Body of pancreas (tissue), 4 donors: ENCODE data around the gene NCOA1. TPM values are rescaled to one million over a fixed set of nuclear protein-coding genes. Genes with fewer than 3 reads are reported as not detected.

Experiments
- ATAC-seq: fragments of 150-250 bp; one replicate; pipeline ENCODE4 v1.9.1; 2016
- DNase-seq, 4 donors: peaks; one replicate each; pipeline ENCODE4 v3.0.0-alpha.2; 2019
- H3K27ac ChIP-seq, 4 donors: fragments of 200-600 bp; sonication (generic); 1 replicate in 3 of 4; 2 replicates in 1 of 4; pipeline versions ENCODE4 v1.5.1 to v1.6.1; 2016 to 2019; ENCODE audit warnings: mild to moderate bottlenecking in 1 of 4, mixed read lengths in 1 of 4, moderate library complexity in 1 of 4
- H3K27me3 ChIP-seq, 2 donors: fragments of 200-600 bp; sonication (generic); one replicate each; pipeline ENCODE4 v1.6.0; 2016; ENCODE audit warnings: mild to moderate bottlenecking in 1 of 2
- H3K36me3 ChIP-seq, 2 donors: fragments of 200-600 bp; sonication (generic); replicated peaks in 1 of 2; 2 replicates each; pipeline ENCODE4 v1.5.1; 2016; ENCODE audit warnings: low read depth in 2 of 2; ENCODE audit not compliant: insufficient read depth in 1 of 2
- H3K4me1 ChIP-seq: fragments of 200-600 bp; sonication (generic); one replicate; pipeline ENCODE4 v1.6.0; 2016
- H3K4me3 ChIP-seq, 2 donors: fragments of 200-600 bp; sonication (generic); 1 replicate in 1 of 2; 2 replicates in 1 of 2; pipeline ENCODE4 v1.5.1; 2016 to 2019
- H3K9me3 ChIP-seq, 3 donors: fragments of 200-600 bp; sonication (generic); 1 replicate in 2 of 3; 2 replicates in 1 of 3; pipeline ENCODE4 v1.5.1; 2016
- POLR2A ChIP-seq, 3 donors: fragments of 450-650 bp; IDR thresholded peaks; one replicate each; pipeline ENCODE4 v1.6.1; 2016; ENCODE audit warnings: antibody characterized with exemption in 3 of 3, mild to moderate bottlenecking in 2 of 3
- WGBS, 2 donors: methylation state at CpG; one replicate each; pipeline ENCODE4 v1.1.5; 2017; 5-methylcytosine and 5-hydroxymethylcytosine counted together
- intact Hi-C: fragments of 100-400 bp; cut with DNase I; formaldehyde crosslinking; loops from one replicate; pipeline ENCODE4 v1.15.1; 2023
- total RNA-seq, 2 donors: library from RNA; depleted of rRNA; stranded (reverse); fragments of >200 nt; gene quantifications; one replicate each; pipeline ENCODE4 v1.1.0, GENCODE V29; 2016
- TF ChIP-seq, protein P1 (sequence below), 7 experiments: fragments of 450-650 bp in 4 of 7; fragments of 200-600 bp in 3 of 7; sonication (generic) in 3 of 7; IDR thresholded peaks; one replicate each; pipeline ENCODE4 v1.5.1; 2016 to 2019; ENCODE audit warnings: antibody characterized with exemption in 7 of 7

The NCOA1 gene
- total RNA-seq, 2 donors from 2014 or later, result 22.1 to 38.7 TPM

GRCh38 chr2:24739354-24740025 lies 248.4 kb downstream of the NCOA1 start:
- TF ChIP-seq, protein P1, sequence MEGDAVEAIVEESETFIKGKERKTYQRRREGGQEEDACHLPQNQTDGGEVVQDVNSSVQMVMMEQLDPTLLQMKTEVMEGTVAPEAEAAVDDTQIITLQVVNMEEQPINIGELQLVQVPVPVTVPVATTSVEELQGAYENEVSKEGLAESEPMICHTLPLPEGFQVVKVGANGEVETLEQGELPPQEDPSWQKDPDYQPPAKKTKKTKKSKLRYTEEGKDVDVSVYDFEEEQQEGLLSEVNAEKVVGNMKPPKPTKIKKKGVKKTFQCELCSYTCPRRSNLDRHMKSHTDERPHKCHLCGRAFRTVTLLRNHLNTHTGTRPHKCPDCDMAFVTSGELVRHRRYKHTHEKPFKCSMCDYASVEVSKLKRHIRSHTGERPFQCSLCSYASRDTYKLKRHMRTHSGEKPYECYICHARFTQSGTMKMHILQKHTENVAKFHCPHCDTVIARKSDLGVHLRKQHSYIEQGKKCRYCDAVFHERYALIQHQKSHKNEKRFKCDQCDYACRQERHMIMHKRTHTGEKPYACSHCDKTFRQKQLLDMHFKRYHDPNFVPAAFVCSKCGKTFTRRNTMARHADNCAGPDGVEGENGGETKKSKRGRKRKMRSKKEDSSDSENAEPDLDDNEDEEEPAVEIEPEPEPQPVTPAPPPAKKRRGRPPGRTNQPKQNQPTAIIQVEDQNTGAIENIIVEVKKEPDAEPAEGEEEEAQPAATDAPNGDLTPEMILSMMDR (IDR thresholded peaks at IDR 0.05), result no peak
- no peak for TF ChIP-seq POLR2A (IDR thresholded peaks at IDR 0.05)
- Histone ChIP-seq H3K27ac (no peak overlapping the region), H3K4me3 (no peak overlapping the region), H3K27me3 (no peaks in the 10 kb centered on the region), H3K36me3 (peaks cover 0 to 2% of the 10 kb centered on the region in 2 donors), H3K9me3 (no peaks in the 10 kb centered on the region), H3K4me1 (no peaks in the 10 kb centered on the region)
- intact Hi-C loops, result no loop called here
- no peak for ATAC-seq
- 86 to 91% methylated on average over 7 of the region's 7 CpGs for WGBS, 2 donors
- no peak for DNase-seq

DNA sequence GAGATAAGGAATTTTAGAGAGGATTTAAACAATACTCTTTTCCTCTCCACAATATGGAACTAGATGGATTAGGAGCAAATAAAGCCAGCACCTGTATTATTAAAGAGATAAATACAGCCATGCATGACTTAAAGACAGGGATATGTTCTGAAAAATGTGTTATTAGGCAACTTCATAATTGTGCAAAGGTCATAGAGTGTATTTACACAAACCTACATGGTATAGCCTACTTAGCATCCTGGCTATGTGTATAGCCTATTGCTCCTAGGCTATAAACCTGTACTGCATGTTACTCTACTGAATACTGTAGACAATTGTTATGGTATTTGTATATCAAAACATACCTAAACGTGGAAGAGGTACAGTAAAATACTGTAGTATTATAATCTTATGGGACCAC lies 249.1 kb downstream of the NCOA1 start:
- no peaks in the 10 kb centered on the region for H3K27me3 ChIP-seq

GRCh38 chr2:24742730-24743129 lies 251.7 kb downstream of the NCOA1 start:
- intact Hi-C loops, result no loop called here
- peaks cover 0 to 2% of the 10 kb centered on the region in 2 donors for H3K36me3 ChIP-seq
- no peak for ATAC-seq
- H3K9me3 ChIP-seq, result no peaks in the 10 kb centered on the region
- DNase-seq, result no peak
- H3K4me1 ChIP-seq, result no peaks in the 10 kb centered on the region
- H3K4me3 ChIP-seq, result no peak overlapping the region
- WGBS, 2 donors, result 87 to 93% methylated on average over 1 of the region's 1 CpG
- H3K27me3 ChIP-seq, result no peaks in the 10 kb centered on the region
- no peak overlapping the region for H3K27ac ChIP-seq
- TF ChIP-seq POLR2A (IDR thresholded peaks at IDR 0.05), result no peak
- TF ChIP-seq, protein P1 (IDR thresholded peaks at IDR 0.05), result no peak

More for the DNA sequence above, 249.1 kb downstream of the NCOA1 start:
- DNase-seq (no peak), ATAC-seq (no peak)
- no peaks in the 10 kb centered on the region for H3K9me3 ChIP-seq
- no peaks in the 10 kb centered on the region for H3K4me1 ChIP-seq
- intact Hi-C loops, result no loop called here
- WGBS, 2 donors, result 73 to 83% methylated on average over 1 of the region's 1 CpG
- peaks cover 0 to 2% of the 10 kb centered on the region in 2 donors for H3K36me3 ChIP-seq
- TF ChIP-seq, protein P1 (IDR thresholded peaks at IDR 0.05), result no peak
- TF ChIP-seq POLR2A (IDR thresholded peaks at IDR 0.05), result no peak
- H3K4me3 ChIP-seq, result no peak overlapping the region
- H3K27ac ChIP-seq, result no peak overlapping the region

DNA sequence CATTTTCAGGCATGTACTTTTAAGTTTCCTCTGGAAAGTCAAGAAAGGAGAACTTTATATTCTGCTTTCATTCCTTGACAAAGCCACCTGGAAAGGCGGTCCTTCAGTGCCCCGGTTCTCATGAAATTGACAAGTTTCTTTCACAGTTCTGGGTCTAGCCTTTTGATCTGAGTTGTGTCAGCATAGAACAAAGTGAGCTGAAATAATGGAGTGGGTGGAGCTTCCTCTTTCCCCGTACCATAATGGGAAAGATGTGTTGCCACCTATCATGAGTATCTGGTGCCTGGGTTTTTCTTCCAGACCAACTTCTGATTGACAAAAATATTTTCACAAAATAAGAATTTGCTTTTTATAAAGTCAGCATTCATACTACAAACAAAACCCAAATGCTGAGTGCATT lies 252.9 kb downstream of the NCOA1 start:
- ATAC-seq, result no peak
- Histone ChIP-seq H3K27ac (no peak overlapping the region), H3K4me1 (no peaks in the 10 kb centered on the region), H3K4me3 (no peak overlapping the region), H3K27me3 (no peaks in the 10 kb centered on the region), H3K36me3 (peaks cover 0 to 2% of the 10 kb centered on the region in 2 donors), H3K9me3 (no peaks in the 10 kb centered on the region)
- TF ChIP-seq, protein P1 (IDR thresholded peaks at IDR 0.05), result no peak
- TF ChIP-seq POLR2A (IDR thresholded peaks at IDR 0.05), result no peak
- DNase-seq, result no peak
- 69 to 84% methylated on average over 3 of the region's 3 CpGs for WGBS, 2 donors
- intact Hi-C loops, result no loop called here

GRCh38 chr2:24744356-24744755 lies 253.3 kb downstream of the NCOA1 start:
- 57 to 60% methylated on average over 1 of the region's 1 CpG for WGBS, 2 donors
- TF ChIP-seq, protein P1 (IDR thresholded peaks at IDR 0.05), result no peak
- no peak for TF ChIP-seq POLR2A (IDR thresholded peaks at IDR 0.05)
- H3K36me3 ChIP-seq, result peaks cover 0 to 4% of the 10 kb centered on the region in 2 donors
- ATAC-seq (no peak), DNase-seq (no peak)
- intact Hi-C loops, result no loop called here
- no peaks in the 10 kb centered on the region for H3K4me1 ChIP-seq
- H3K27me3 ChIP-seq, result no peaks in the 10 kb centered on the region
- no peaks in the 10 kb centered on the region for H3K9me3 ChIP-seq
- H3K27ac ChIP-seq, result no peak overlapping the region
- H3K4me3 ChIP-seq, result no peak overlapping the region
